Stimulated activated CD8-positive, alpha-beta memory T cell treated with anti-CD3 and anti-CD28 coated beads, Interleukin-15, amount 100 ng/mL, for 24 hours (primary cell): ENCODE results near the gene HOXA7.
A peak's percentile ranks its signal among the peaks of the same experiment; 100 is the strongest.

ENCODE experiments used
- DNase-seq: peaks from one replicate; pipeline ENCODE4 v3.0.0-alpha.2; 2020; ENCODE audit warnings: low read depth

The HOXA7 gene

DNA sequence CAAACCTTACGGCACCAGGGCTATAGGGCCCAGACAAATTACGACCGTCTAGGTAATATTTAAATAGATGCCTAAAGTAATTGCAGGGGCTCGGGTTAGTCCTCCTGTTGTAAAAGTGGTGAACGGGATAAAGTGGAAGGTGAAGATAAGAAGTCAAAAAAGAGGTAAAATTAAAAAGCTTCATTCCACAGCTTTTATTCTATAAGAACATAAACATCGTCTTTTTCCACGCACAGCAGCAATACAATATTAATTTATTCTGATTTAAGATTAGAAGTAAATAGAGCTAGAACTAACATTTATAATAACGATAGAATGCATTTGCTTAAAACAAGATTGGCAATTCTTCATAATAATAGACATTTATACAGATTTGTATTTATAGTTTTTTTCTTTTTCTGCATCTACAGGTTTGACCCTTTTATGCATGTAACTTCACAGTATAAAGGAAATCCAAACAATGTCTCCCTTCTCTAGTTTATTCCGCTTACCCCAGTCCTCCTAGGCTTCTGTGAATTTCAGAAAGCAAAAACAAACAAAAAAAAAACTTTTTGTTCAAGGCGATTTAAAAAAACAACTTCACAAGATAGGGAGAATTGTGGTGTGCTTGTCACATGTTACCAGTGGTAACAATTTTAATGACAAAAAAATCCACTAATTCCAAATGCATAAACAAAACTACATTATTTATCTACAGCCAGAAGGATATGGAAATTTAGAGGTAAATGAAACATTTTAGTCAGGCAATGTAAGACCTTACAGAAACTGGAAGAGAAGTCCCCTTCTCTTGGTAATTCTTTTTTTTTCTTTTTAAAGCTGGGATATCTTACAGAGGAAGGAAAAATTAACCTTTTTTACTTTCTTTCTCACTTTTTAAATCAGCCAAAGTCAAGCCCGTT lies 14.2 kb upstream of the HOXA7 start:
- no peak for DNase-seq

DNA sequence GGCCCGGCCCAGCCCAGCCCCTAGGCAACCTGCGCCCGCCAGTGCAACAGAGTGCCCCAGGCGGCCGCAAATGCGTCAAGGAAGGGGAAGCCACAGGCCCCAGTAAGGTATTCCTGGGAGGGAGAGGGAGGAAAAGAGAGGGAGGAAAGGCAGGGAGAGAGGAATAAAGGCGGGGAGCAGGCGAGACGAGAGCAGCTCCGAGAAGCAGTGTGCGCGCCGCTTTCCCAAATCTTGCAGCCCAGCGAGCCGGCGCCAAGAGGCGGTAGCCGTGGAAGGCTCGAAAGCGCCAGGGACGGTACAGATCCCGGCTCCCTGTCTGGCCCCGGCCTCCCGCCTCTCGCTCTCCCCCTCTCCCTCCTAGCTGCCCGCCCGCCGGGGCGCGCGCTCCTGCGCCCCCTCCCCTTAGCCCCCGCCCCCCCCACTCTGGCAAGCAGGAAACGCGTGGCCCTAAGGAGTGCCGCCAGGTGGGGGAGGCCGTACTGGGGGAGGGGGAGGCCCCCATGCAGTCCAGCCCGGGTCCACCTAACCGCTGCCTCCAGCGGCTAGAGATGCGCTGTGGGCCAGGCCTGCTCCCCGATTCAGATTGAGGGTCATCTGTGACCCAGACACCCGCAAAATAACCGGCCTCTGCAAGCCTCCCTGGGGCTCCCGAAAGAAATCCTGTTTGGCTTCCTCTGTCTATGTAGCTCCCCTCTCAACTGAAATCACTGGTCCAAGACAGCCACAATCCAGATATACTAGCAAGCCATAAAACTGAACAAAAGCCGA lies 13.4 kb upstream of the HOXA7 start:
- no peak for DNase-seq

DNA sequence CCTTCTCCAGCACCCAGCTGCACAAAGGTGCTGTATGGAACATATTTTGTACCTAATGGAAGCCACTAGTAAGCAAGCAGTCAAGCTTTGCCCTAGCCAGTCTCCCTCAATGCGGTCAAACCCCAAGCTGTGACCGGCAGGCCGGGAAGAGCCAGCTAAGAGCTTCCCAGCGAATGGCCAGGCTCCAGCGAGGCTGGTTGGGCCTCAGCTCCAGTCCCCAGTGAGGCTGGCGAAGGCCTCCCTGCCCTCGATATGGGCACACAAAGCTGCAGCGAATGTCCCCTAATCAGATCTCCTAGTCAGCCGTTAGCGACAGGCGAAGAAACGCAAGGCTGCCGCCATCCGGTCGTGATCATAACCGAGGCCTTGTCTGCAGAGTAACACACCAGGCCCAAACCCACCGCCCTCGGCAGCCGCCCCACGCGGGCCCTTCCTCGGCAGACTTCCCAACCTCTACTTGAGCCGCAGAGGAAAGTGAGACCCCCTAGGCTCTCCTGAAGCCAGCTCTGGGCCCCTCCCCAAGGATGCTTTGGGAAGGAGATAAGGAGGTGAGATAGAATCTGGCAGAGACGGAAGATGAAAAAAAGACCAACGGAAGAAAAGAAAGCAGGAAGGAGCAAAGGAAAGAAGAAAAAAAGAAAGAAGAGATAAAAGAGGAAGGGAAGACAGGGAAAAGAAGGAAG lies 11.9 kb upstream of the HOXA7 start:
- DNase-seq: no peak

DNA sequence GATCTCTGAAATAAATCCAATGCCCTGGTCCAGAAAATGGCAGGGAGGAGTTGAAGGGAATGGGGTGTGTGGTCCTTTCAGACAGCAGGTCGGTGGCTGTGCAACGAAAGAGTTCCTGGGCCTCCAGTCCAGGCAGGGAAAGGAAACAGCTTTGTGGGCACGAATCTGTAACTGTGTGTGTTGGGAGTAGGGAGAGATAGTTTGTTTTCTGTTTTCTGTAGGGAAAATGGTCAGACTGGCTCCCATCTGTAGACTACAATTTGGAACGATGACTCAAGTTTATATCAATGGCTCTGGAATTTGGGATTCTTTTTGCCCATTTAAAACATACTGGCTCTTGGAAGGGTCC lies 11.4 kb upstream of the HOXA7 start:
- no peak for DNase-seq

DNA sequence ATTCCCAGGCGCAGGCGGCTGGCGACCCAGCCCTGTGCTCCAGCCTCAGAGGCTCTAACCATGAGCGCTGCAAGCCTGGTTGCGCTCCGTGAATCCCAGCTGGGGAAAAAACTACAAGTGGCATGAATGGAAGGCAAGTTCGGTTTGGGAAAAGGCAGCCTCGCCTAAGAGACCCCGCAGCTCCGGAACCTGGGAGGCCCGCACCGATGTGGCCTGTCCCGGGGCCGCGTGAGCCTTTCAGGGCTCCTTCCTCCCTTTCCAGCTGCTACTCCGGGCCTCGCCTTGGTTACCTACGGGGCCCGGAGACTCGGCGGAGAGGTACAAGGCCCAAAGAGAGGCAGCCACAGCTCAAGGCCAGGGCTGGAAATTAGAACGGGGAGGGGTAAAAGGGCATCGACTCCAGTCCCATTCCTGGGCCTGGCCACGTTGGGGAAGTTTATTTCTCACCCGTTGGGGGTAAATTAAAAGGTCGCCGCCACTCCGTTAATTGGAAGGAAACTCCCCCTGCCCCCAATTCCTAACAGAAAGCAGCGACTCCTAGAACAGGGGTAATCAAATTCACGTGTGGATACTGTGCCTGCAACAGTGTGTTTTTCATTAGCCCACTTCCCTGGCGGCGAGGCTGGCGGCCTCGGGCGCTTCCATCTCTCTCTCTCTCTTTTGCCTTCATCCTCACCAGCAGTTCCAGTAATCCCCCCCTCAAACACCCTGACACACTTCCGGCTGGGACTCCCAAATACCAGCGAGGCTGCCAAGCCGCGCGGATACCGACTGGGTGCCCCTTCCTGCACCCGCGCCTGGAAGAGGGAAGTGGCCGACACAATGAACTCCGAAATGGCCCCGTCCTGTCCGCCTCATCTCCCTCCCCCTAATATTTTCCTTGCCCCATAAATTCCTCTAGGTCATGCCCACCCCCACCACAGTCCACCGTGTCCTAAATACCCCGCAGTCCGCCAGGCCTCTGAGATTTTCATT lies 10.3 kb upstream of the HOXA7 start:
- no peak for DNase-seq

DNA sequence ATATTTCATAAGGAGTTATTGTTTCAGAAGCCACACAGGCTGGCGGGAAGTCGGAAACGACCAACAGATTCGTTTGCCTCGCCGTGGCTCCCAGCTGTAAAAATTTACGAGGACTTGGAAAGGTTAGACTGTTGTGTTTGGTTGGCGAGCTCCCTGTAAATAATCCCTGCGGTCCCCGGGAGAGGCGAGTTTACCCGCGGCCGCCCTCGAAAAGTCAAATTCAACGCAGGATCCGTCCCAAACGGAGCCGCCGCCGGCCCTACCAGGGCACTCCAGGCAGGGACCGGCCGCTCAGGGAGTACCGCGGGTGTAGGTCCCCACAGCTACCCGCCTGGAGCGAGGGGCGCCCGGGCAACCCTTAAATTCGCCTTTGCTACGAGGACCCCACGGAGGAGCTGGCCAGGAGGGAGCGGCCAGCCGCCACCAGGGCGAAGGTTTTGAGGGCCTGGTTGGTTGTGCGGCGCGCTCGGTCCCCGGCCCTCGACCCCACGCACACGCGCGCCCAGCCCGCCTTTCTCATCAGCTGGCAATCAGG lies 9.6 kb upstream of the HOXA7 start:
- DNase-seq: no peak

DNA sequence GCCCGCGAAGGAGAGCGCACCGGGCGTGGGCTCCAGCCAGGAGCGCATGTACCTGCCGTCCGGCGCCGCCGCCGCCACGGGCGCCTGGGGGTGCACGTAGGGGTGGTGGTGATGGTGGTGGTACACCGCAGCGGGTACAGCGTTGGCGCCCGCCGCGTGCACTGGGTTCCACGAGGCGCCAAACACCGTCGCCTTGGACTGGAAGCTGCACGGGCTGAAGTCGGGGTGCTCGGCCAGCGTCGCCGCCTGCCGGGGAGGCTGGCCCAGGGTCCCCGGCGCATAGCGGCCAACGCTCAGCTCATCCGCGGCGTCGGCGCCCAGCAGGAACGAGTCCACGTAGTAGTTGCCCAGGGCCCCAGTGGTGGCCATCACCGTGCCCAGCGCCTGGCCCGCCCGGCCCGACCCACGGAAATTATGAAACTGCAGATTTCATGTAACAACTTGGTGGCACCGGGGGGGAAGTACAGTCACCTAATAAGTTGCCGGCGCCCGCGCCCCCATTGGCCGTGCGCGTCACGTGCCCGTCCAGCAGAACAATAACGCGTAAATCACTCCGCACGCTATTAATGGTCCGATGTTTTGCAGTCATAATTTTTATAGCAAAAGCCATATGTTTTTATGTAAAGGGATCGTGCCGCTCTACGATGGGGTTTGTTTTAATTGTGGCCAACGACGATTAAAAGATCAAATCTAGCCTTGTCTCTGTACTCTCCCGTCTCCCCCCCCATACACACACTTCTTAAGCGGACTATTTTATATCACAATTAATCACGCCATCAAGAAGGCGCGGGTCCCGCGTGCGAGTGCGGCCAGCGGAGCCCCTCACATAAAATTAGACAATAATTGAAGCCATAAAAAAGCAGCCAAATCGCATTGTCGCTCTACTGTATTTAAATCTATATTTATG lies 8.9 kb upstream of the HOXA7 start, which contains the start of gene HOXA9:
TSS of gene HOXA9 (minus strand) at position 449 of the 907 bp plus-strand sequence. CDS start at position 369, 80 bp downstream.
- DNase-seq: no peak

DNA sequence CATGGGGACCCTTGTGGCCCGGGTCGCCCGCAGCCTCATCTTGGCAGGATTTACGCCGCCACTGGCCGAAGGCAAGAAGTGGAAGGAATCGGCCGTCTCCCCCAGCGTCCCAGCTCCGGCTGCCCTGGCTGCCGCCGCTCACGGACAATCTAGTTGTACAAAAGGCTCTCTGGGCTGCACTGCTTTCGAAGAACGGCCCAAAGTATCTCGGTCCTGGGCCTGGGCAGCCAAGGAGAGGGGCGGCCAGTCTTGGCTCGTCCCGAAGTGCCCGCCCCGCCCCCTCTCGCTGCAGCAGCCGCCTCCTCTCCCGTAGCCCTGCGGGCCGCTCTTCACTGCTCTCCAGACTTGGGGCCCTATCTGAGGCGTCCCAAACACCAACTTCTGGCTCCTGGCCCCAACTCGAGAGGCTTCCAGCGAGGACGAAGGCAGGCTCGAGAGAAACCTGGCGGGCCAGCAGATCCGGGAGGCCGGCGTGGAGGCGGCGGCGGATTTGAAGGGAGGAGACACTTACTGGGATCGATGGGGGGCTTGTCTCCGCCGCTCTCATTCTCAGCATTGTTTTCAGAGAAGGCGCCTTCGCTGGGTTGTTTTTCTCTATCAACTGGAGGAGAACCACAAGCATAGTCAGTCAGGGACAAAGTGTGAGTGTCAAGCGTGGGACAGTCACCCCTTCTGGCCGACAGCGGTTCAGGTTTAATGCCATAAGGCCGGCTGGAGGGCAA lies 8.1 kb upstream of the HOXA7 start:
- DNase-seq: no peak

DNA sequence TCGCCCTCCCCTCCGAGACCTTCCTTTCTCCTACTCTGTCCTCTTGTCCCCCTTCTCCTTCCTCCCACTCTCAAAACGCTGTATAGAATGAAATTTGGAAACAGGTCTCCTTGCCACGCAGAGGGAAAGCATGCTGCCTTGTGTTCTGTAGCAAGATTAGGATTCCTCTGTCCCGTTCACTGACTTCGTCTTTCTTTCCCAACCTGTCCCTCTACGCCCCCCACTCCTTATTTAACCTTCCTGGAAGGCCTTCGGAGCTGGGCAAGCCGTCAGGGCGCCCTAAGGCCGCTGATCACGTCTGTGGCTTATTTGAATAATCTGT lies 7.5 kb upstream of the HOXA7 start:
- no peak for DNase-seq

DNA sequence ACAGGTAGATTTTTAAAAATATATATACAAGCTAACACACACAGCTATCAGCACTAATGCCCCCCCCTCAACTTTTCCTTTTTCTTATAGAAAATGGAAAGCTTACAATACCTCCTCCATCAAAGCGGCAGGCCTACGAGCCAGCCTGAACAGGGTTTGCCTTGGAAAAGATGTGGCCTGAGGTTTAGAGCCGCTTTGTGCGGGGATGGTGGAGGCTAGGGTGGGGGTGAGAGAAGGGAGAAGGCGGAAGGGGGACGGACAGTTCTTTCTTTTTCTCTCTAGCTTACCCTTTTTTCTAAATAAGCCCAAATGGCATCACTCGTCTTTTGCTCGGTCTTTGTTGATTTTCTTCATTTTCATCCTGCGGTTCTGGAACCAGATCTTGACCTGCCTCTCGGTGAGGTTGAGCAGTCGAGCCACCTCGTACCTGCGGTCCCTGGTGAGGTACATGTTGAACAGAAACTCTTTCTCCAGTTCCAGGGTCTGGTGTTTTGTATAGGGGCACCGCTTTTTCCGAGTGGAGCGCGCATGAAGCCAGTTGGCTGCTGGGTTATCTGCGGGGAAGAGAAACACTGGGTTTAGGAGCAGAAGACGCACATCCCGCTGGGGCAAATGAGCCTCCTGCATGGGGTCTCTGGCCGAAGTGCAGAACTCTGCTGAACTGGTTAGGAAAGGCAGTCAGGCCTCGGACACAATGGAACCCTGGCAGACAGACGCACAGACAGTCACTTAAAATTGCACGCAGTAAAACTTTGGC lies 7.0 kb upstream of the HOXA7 start:
- no peak for DNase-seq

DNA sequence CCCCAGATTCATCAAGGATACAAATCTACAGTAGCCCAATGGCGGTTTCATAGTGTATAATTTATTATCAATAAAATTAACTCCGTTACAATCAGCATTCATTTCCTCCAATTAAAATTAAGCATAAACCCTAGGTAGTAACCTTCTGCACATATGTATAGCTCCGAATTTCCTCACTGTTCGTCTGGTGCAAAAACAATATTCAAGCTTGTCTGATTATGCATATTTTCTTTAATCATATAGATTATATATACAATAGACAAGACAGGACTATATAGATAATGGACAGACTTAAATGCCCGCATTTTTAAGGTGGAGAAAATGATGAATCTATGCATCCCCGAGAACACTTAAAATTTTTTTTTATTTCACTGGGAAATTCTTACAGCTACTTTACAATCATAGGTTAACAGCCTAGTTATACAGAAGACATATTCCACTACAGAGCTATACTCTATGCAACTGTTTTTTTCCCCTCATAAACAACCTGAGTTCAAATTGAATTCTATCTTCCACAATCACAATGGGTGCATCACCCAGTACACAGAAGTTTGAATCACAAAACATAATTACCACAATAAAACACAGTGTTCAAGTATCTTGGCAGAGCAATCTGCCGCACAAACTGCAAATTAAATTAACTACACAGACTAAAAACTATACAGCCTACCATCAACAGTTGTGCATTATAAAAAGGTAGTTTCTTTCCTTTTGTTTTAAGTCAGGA lies 6.2 kb upstream of the HOXA7 start:
- no peak for DNase-seq

DNA sequence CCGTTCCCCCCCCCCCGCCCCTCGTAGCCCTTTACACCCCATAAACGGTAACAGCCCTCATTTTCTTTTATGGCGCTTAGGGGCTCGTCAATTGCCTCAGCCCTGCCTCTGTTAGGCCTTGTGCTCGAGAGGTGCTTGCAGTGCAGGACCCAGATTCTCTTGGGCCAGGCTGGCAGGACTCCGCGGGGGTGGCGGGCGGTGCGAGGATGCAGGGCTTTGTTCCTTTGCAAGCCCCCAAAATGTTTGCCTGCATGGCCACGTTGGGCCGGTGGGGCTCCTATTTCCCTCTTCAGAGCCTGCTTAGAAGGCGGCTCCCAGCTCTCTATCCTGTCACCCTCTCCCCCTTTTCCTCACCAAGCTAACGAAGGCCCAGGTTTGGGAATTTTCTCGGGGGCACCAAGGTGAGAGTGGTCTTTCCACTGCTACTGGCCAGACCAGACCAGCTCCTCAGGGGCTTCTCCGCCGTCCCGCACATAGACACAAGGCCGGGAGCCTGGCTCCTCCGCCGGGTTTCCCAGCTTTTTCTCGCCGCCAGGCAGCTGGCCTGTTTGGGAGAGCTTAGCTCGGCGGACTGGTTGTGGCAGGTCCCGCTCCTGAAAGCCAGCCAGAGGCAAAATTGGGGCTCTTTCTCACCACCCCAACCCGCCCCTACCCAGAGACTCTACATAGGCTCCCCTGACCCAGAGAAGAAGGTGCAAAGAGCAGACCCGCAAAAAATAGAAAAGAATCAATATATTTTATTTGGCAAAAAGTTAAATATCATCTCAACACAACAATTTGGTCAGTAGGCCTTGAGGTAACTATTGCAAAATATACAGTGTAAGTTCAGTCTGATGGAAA lies 5.5 kb upstream of the HOXA7 start:
- no peak for DNase-seq

DNA sequence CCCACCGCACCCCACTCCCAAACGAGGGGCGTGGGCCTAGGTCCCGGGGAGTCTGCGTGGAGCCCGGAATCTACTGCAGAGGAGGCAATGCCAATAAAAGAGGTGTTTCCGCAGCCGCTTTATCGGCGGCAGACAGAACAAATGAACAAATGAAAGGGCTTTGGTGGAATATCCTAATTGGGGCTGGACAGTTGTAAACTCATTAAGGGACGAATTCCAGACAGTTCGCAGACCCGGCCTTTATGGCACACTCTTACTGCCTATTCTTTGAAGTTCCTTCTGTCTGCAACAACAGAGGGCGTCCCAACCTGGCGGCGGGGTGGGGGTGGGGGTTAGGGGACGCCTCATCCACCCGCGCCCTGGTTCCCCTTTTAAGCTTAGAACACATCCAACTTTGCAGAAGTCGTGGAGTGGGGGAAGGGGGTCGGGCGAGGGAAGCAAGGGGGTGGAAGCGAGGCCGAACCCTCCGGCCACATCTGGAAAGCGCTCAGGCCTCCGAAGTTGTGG lies 4.8 kb upstream of the HOXA7 start:
- DNase-seq: no peak

DNA sequence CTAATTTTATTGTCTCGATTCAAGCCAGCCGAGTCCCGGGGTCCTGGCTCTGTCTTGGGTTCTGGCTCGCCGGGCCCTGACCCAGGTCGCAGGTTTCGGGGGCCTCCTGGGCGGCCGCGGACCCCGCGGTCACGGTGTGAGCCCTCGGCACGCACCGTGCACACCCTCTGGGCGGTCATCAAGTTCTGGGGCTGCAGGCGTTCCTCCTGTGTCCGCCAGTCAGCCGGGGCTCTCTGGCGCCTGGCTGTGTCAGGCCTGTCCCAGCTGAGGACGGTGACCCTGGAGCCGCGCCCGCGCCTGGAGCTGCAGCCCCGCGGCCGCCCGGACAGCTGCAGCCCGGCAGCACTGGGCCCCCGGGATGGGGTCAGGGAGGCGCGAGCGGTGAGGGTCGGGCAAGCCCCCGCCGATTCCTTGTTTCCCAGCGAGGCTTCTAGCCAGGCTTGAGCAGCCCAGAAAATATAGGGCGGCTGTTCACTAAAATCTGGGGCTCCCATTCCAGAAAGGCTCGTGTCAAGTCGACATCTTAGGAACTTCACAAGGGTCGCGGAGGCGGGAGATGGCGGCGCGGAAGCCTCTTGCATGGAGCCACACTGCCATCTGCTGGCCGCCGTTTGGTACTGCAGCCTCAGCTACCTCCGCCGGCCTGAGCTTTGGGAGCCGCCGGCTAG lies 4.2 kb upstream of the HOXA7 start:
- peak; percentile 91 for DNase-seq

DNA sequence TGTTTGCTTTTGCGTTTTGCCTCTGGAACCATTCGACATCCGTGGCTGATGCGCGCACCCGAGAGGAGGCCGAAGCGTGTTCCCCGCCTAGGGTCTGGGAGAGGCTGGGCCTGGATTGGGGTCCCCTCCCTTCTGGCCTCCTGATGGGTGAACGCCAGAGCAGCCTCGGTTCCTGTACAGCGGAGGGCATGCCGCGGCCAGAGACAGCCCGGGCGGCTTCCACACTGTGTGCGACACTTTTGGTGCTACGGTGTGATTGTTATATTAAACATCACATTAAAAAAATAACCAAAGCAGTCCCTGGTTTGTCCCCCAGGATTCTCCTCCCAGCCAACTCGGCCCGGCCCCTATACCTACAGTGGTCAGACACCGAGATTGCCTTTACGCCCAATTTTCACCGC lies 3.7 kb upstream of the HOXA7 start:
- DNase-seq: no peak
